ENCODE results near the gene PVALEF.

DNA sequence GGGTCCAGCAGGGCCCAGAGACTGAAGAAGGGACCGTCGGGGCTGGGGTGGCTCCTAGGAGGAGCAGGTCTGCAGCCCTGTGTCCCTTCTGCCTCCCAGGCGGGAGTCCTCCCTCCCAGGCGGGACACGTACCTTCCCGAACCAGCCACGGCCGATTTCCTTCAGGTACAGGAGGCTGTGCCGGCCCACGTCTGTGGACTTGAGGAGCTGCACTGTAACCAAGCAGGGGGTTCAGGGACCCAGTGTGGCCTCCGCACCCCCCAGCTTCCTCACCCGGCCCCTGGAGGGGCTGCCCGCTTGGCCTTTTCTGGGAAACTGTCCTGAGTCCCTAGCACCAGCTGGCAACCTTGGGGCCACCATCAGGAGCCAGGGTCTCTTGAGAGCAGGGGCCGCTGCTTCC lies 37.0 kb upstream of the PVALEF start:
- TF ChIP-seq, protein P1, sequence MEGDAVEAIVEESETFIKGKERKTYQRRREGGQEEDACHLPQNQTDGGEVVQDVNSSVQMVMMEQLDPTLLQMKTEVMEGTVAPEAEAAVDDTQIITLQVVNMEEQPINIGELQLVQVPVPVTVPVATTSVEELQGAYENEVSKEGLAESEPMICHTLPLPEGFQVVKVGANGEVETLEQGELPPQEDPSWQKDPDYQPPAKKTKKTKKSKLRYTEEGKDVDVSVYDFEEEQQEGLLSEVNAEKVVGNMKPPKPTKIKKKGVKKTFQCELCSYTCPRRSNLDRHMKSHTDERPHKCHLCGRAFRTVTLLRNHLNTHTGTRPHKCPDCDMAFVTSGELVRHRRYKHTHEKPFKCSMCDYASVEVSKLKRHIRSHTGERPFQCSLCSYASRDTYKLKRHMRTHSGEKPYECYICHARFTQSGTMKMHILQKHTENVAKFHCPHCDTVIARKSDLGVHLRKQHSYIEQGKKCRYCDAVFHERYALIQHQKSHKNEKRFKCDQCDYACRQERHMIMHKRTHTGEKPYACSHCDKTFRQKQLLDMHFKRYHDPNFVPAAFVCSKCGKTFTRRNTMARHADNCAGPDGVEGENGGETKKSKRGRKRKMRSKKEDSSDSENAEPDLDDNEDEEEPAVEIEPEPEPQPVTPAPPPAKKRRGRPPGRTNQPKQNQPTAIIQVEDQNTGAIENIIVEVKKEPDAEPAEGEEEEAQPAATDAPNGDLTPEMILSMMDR (IDR thresholded peaks at IDR 0.05) = no peak
- TF ChIP-seq POLR2A (IDR thresholded peaks at IDR 0.05) = no peak
